ENCODE results near the gene CCDC188. TPM values are rescaled to one million over a fixed set of nuclear protein-coding genes. Genes with fewer than 3 reads are reported as not detected.

The CCDC188 gene
- total RNA-seq, 1 experiment from 2014 or later = not detected

DNA sequence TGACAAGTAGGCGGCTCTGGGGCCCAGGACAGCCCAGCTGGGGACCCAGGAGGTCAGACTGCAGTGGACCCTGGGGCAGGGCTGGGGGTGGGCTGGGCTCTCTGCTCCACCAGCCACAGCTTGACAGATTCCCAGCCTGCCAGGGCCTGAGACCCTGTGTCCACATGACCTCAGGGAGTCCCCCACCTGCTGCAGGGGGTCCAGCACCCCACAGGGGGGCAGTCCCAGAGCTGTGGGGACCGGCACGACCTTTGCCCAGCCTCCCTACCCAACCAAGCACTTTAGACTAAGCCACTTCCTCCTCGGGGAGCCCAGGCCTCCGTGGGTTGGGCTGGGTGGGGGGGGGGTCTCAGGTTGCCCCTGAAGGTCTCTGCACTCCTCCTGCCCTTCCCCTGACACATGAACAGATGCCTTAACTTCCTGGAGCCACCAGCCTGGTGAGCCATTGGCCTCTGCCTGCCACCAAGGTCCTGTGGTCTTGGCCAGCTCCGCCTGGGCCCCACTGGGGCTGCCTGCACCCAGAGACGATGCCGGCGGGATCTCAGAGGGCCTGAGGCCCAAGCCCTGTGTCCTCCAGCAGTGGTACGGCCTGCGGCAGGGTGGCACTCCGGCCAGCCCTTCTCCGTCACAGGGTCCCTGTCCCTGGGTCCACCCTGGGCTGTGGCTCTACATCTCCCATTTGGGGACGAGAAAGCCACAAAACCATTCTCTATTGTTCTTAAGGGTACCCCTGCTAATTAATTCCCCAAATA, 3.4 kb downstream of the CCDC188 start:
- no peak for DNase-seq
- no peaks in the 10 kb centered on the region for H3K36me3 ChIP-seq (ENCODE audit: low read depth)
- H2AFZ ChIP-seq = no peak overlapping the region
- H4K20me1 ChIP-seq (ENCODE audit: insufficient read depth) = no peaks in the 10 kb centered on the region
- H3K9me2 ChIP-seq (ENCODE audit: insufficient read depth) = no peaks in the 10 kb centered on the region
- ChIA-PET POLR2A (ENCODE audit: unreplicated experiment) (no interaction called here), CTCF (no interaction called here)
- no peaks in the 10 kb centered on the region for H3F3A ChIP-seq (ENCODE audit: insufficient read depth, low read depth)
- H3K4me2 ChIP-seq = no peak overlapping the region
- no peaks in the 10 kb centered on the region for H3K27me3 ChIP-seq (ENCODE audit: insufficient read depth, low read depth)
- no peak overlapping the region for H3K27ac ChIP-seq
- H3K9me3 ChIP-seq (ENCODE audit: insufficient read depth, low read depth) = no peaks in the 10 kb centered on the region
- H3K4me3 ChIP-seq = no peak overlapping the region
- TF ChIP-seq, protein P1, sequence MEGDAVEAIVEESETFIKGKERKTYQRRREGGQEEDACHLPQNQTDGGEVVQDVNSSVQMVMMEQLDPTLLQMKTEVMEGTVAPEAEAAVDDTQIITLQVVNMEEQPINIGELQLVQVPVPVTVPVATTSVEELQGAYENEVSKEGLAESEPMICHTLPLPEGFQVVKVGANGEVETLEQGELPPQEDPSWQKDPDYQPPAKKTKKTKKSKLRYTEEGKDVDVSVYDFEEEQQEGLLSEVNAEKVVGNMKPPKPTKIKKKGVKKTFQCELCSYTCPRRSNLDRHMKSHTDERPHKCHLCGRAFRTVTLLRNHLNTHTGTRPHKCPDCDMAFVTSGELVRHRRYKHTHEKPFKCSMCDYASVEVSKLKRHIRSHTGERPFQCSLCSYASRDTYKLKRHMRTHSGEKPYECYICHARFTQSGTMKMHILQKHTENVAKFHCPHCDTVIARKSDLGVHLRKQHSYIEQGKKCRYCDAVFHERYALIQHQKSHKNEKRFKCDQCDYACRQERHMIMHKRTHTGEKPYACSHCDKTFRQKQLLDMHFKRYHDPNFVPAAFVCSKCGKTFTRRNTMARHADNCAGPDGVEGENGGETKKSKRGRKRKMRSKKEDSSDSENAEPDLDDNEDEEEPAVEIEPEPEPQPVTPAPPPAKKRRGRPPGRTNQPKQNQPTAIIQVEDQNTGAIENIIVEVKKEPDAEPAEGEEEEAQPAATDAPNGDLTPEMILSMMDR (conservative IDR thresholded peaks at IDR 0.05) = no peak
- TF ChIP-seq EZH2 (IDR thresholded peaks at IDR 0.05; ENCODE audit: low read depth) = no peak
- intact Hi-C loops (cut with micrococcal nuclease; ENCODE audit: unreplicated experiment) = no loop called here
- no peaks in the 10 kb centered on the region for H3K4me1 ChIP-seq (replicated peaks; ENCODE audit: insufficient read depth)
- no TSS peak for BruUV-seq (replicated peaks)
- H3K79me2 ChIP-seq (ENCODE audit: low read depth) = no peaks in the 10 kb centered on the region

- no peak for TF ChIP-seq EZH2 (IDR thresholded peaks at IDR 0.05; ENCODE audit: low read depth)
- TF ChIP-seq, protein P1 (conservative IDR thresholded peaks at IDR 0.05) = no peak
- Histone ChIP-seq H3K27ac (no peak overlapping the region), H3K36me3 (ENCODE audit: low read depth) (no peaks in the 10 kb centered on the region), H3K9me3 (ENCODE audit: insufficient read depth, low read depth) (no peaks in the 10 kb centered on the region), H3K4me2 (no peak overlapping the region), H3K4me1 (replicated peaks; ENCODE audit: insufficient read depth) (no peaks in the 10 kb centered on the region), H3K9me2 (ENCODE audit: insufficient read depth) (no peaks in the 10 kb centered on the region), H3F3A (ENCODE audit: insufficient read depth, low read depth) (no peaks in the 10 kb centered on the region), H3K27me3 (ENCODE audit: insufficient read depth, low read depth) (no peaks in the 10 kb centered on the region), H4K20me1 (ENCODE audit: insufficient read depth) (no peaks in the 10 kb centered on the region), H2AFZ (no peak overlapping the region), H3K4me3 (no peak overlapping the region), H3K79me2 (ENCODE audit: low read depth) (no peaks in the 10 kb centered on the region)
- BruUV-seq (replicated peaks) = no TSS peak
- intact Hi-C loops (cut with micrococcal nuclease; ENCODE audit: unreplicated experiment) = no loop called here
- ChIA-PET CTCF (no interaction called here), POLR2A (ENCODE audit: unreplicated experiment) (no interaction called here)
- DNase-seq = no peak
Observed at GRCh38 chr22:20146777-20147176, 4.1 kb downstream of the CCDC188 start.

GRCh38 chr22:20145832-20146223, 5.0 kb downstream of the CCDC188 start:
- Histone ChIP-seq H3K4me3 (no peak overlapping the region), H3K4me2 (no peak overlapping the region), H3K27me3 (ENCODE audit: insufficient read depth, low read depth) (no peaks in the 10 kb centered on the region), H3K4me1 (replicated peaks; ENCODE audit: insufficient read depth) (no peaks in the 10 kb centered on the region), H3K79me2 (ENCODE audit: low read depth) (no peaks in the 10 kb centered on the region), H4K20me1 (ENCODE audit: insufficient read depth) (no peaks in the 10 kb centered on the region), H3K36me3 (ENCODE audit: low read depth) (no peaks in the 10 kb centered on the region), H3K27ac (no peak overlapping the region), H2AFZ (no peak overlapping the region), H3F3A (ENCODE audit: insufficient read depth, low read depth) (no peaks in the 10 kb centered on the region), H3K9me2 (ENCODE audit: insufficient read depth) (no peaks in the 10 kb centered on the region), H3K9me3 (ENCODE audit: insufficient read depth, low read depth) (no peaks in the 10 kb centered on the region)
- intact Hi-C loops (cut with micrococcal nuclease; ENCODE audit: unreplicated experiment) = no loop called here
- POLR2A ChIA-PET (ENCODE audit: unreplicated experiment) = no interaction called here
- no peak for DNase-seq
- TF ChIP-seq EZH2 (IDR thresholded peaks at IDR 0.05; ENCODE audit: low read depth) = no peak
- TF ChIP-seq, protein P1 (conservative IDR thresholded peaks at IDR 0.05) = no peak
- CTCF ChIA-PET = no interaction called here
- no TSS peak for BruUV-seq (replicated peaks)
